Heart left ventricle (tissue), 13 donors: ENCODE results near the gene GMPS.

Experiments
- CTCF ChIP-seq, 12 donors: fragments of 200-600 bp; sonication (generic) in 4 of 12; IDR thresholded peaks; one replicate each; pipeline versions ENCODE4 v1.5.0 to v1.8.0; 2018 to 2022; ENCODE audit warnings: antibody characterized with exemption in 12 of 12, mild to moderate bottlenecking in 5 of 12
- POLR2A ChIP-seq, 2 donors: fragments of 450-650 bp; IDR thresholded peaks; one replicate each; pipeline ENCODE4 v1.6.1; 2017; ENCODE audit warnings: antibody characterized with exemption in 2 of 2, mild to moderate bottlenecking in 2 of 2, moderate library complexity in 2 of 2
- donor health status: ischemic (EF 13 %, LVEDD 7.1; RV severe dilation, severe dysfunction).
- donor health status: DM: no; HTN: yes; CAD: no.
- donor health status: DM: no; HTN: no; CAD: no.
- donor health status: ischemic (EF 25% LVEDD 6.9; RV normal size, moderate dysfunction).
- donor health status: ischemic (EF 25% LVEDD 5.7; RV mildly dilated, moderate dysfunction).
- donor health status: ischemic (EF 35%, LVEDD 5.7; RV mildly dilated, moderate dysfunction).
- donor health status: nonischemic (EF 11% LVEDD 7.7; RV severe dilation, severe dysfunction).
- donor health status: DM: yes; HTN: yes; CAD: no.
- donor health status: PGD.
- donor health status: ischemic (EF 29% LVEDD 5.4; RV normal size, mild dysfunction).
- donor health status: nonischemic (EF 23%, LVEDD 6.1; RV moderate dilation, normal function).

GRCh38 chr3:155908086-155908485 is 37.6 kb downstream of the GMPS start:
- TF ChIP-seq CTCF (IDR thresholded peaks at IDR 0.05): no peak
- TF ChIP-seq POLR2A (IDR thresholded peaks at IDR 0.05): no peak
